ENCODE results near the gene NDUFS7. TPM values are rescaled to one million over a fixed set of nuclear protein-coding genes. Genes with fewer than 3 reads are reported as not detected.

The NDUFS7 gene
- total RNA-seq, 4 donors from 2014 or later = 124 to 191 (median 165) TPM

DNA sequence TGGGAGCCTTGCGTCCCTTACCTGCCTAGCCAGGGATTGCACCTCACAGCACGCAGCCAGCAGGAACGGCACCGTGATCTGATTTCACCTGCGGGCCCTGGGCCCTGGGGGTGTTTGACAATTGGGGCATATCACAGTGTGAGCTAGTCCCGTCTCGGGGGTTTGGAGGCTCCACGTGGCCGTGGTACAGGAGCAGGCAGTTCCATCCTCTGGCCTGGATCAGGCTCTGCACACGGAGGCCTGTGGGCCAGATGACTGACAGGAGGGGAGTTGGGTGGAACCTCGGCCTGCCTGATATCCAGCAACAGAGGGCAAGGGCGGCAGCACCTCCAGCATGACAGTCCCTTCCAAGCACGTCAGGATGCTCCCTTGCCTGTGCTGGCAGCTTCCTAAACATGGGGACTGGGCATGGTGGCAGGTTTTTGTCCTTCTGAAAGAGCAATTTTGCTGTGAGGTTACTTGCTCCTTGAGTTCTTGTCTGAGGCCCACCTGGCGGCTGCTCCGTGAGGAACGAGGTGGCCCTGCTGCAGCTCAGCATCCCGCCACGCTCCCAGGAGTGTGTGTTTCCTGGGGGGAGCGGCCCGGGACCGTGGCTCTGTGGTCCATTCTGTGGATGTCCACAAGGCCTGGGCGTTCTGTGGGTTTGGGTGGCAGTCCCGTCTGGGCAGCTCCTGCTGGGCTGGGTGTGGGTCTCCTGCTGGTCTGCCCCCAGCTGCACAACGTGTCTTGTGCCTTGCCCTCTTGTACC is 48.2 kb downstream of the NDUFS7 start:
- Histone ChIP-seq H3K27ac (no peak overlapping the region), H3K4me3 (no peak overlapping the region), H3K9me3 (no peaks in the 10 kb centered on the region), H3K36me3 (peaks cover 29 to 96% (median 68%) of the 10 kb centered on the region in 3 donors), H3K27me3 (no peaks in the 10 kb centered on the region), H3K4me1 (peaks cover 0 to 24% (median 0%) of the 10 kb centered on the region in 3 donors)
- TF ChIP-seq, protein P1, sequence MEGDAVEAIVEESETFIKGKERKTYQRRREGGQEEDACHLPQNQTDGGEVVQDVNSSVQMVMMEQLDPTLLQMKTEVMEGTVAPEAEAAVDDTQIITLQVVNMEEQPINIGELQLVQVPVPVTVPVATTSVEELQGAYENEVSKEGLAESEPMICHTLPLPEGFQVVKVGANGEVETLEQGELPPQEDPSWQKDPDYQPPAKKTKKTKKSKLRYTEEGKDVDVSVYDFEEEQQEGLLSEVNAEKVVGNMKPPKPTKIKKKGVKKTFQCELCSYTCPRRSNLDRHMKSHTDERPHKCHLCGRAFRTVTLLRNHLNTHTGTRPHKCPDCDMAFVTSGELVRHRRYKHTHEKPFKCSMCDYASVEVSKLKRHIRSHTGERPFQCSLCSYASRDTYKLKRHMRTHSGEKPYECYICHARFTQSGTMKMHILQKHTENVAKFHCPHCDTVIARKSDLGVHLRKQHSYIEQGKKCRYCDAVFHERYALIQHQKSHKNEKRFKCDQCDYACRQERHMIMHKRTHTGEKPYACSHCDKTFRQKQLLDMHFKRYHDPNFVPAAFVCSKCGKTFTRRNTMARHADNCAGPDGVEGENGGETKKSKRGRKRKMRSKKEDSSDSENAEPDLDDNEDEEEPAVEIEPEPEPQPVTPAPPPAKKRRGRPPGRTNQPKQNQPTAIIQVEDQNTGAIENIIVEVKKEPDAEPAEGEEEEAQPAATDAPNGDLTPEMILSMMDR (IDR thresholded peaks at IDR 0.05) = no peak
- TF ChIP-seq POLR2A (IDR thresholded peaks at IDR 0.05) = no peak
- WGBS, 2 donors = 85% methylated on average over 5 of the region's 24 CpGs; no CpG with 5 or more reads in 1 of the 2 donors
- intact Hi-C loops (cut with DNase I) = no loop called here
- no peak for DNase-seq

DNA sequence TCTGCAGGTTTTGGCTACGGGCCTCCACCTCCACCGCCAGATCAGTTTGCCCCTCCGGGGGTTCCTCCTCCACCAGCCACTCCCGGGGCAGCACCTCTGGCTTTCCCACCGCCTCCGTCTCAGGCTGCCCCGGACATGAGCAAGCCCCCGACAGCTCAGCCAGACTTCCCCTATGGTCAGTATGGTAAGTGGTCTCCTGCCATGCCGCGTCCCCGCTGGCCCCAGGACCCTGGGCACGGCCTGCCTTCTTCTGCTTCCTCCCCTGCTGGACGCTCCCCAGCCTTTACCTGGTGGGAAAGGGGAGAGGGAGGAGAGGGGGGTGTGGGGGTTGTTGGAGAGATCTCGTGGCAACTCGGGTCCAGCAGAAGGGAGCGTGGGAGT is 48.8 kb downstream of the NDUFS7 start:
- peaks cover 29 to 90% (median 64%) of the 10 kb centered on the region in 3 donors for H3K36me3 ChIP-seq
- H3K27me3 ChIP-seq = no peaks in the 10 kb centered on the region
- intact Hi-C loops (cut with DNase I) = no loop called here

DNA sequence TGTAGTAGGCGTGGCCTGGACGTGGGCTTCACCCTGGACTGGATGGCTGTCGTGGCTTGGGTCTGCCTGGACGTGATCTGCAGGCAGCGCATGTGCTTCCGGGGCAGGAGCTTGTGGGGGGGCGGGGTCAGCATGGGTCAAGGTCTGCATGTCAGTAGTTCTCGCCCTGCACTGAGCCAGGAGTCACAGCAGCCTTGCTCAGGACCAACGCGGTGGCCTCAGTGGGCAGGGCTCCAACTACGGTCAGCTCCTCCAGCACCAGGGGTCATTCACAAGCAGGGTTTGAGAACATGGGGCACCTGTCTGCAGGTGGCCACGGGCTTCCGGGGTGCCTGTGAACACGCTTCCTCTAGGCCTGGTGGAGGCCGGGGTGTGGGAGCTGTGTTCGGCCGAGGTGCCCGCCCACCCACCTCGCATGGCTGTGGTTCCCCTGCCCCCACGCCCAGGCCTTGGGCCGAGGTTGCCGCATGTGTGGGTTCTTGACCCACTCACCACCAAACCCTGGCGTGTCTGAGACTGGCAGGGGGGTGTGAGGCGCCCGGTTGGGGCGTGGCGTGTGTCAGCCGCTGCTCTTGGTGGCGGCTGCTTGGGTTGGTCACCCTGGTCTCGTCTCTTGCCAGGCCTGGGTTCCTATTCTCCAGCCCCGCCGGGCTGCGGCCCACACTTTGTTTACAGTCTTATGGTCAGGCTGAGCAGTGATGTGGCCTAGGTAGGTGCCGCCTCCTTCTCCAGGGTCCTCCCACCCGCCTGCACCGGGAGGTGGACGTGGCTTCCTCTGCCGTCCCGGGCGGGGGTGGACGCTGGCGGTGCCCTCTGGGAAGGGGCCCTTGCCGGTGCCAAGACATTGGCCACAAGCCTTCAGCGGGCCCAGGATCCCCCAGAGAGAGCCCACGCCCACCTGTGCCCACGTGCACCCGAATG is 49.7 kb downstream of the NDUFS7 start:
- no peak overlapping the region for H3K27ac ChIP-seq
- no peak for TF ChIP-seq POLR2A (IDR thresholded peaks at IDR 0.05)
- TF ChIP-seq, protein P1 (IDR thresholded peaks at IDR 0.05) = no peak
- H3K4me1 ChIP-seq = peaks cover 3 to 34% (median 4%) of the 10 kb centered on the region in 3 donors
- no peak for DNase-seq
- no peaks in the 10 kb centered on the region for H3K27me3 ChIP-seq
- WGBS, 2 donors = 65 to 100% methylated on average over 1 to 4 of the region's 47 CpGs
- intact Hi-C loops (cut with DNase I) = no loop called here
- no peak overlapping the region for H3K4me3 ChIP-seq
- no peaks in the 10 kb centered on the region for H3K9me3 ChIP-seq
- peaks cover 29 to 82% (median 56%) of the 10 kb centered on the region in 3 donors for H3K36me3 ChIP-seq

More for the DNA sequence above, 48.8 kb downstream of the NDUFS7 start:
- H3K4me1 ChIP-seq = peaks cover 0 to 29% (median 0%) of the 10 kb centered on the region in 3 donors
- H3K4me3 ChIP-seq = no peak overlapping the region
- WGBS, 2 donors = 66 to 88% methylated on average over 5 to 8 of the region's 16 CpGs
- H3K27ac ChIP-seq = no peak overlapping the region
- DNase-seq = no peak
- H3K9me3 ChIP-seq = no peaks in the 10 kb centered on the region
- TF ChIP-seq, protein P1 (IDR thresholded peaks at IDR 0.05) = no peak
- TF ChIP-seq POLR2A (IDR thresholded peaks at IDR 0.05) = no peak

DNA sequence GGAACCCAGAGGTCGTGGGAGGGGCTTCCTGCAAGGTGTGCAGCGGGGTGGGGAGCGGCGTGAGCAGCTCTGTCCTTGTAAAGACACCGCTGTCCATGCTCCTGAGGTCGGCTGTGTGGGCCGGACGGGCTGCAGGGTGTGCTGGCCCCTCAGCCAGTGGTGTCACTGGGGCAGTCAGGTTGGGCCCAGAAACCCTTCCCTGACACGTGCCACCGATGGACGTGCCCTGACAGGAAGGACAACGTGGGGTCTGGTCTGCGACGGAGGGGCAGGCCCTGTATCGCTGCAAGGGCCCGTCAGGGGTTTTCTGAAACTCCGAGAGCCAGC is 50.3 kb downstream of the NDUFS7 start:
- H3K27me3 ChIP-seq = no peaks in the 10 kb centered on the region
- WGBS, 2 donors = 88% methylated on average over 4 of the region's 17 CpGs; no CpG with 5 or more reads in 1 of the 2 donors
- H3K4me1 ChIP-seq = peaks cover 5 to 29% (median 6%) of the 10 kb centered on the region in 3 donors
- no peak overlapping the region for H3K4me3 ChIP-seq
- TF ChIP-seq POLR2A (IDR thresholded peaks at IDR 0.05) = no peak
- TF ChIP-seq, protein P1 (IDR thresholded peaks at IDR 0.05) = no peak
- no peak overlapping the region for H3K27ac ChIP-seq
- intact Hi-C loops (cut with DNase I) = no loop called here
- peaks cover 29 to 75% (median 50%) of the 10 kb centered on the region in 3 donors for H3K36me3 ChIP-seq
- no peaks in the 10 kb centered on the region for H3K9me3 ChIP-seq
- DNase-seq = no peak

Data from esophagus squamous epithelium (tissue), 5 donors.